Stimulated activated CD4-positive, alpha-beta T cell treated with anti-CD3 and anti-CD28 coated beads, Interleukin-1b, Interleukin-23, amount 100 ng/mL, for 48 hours (primary cell): ENCODE results near the gene LCN2.

ENCODE experiments used
- DNase-seq: peaks from one replicate; pipeline ENCODE4 v3.0.0-alpha.2; 2020

Gene LCN2

DNA sequence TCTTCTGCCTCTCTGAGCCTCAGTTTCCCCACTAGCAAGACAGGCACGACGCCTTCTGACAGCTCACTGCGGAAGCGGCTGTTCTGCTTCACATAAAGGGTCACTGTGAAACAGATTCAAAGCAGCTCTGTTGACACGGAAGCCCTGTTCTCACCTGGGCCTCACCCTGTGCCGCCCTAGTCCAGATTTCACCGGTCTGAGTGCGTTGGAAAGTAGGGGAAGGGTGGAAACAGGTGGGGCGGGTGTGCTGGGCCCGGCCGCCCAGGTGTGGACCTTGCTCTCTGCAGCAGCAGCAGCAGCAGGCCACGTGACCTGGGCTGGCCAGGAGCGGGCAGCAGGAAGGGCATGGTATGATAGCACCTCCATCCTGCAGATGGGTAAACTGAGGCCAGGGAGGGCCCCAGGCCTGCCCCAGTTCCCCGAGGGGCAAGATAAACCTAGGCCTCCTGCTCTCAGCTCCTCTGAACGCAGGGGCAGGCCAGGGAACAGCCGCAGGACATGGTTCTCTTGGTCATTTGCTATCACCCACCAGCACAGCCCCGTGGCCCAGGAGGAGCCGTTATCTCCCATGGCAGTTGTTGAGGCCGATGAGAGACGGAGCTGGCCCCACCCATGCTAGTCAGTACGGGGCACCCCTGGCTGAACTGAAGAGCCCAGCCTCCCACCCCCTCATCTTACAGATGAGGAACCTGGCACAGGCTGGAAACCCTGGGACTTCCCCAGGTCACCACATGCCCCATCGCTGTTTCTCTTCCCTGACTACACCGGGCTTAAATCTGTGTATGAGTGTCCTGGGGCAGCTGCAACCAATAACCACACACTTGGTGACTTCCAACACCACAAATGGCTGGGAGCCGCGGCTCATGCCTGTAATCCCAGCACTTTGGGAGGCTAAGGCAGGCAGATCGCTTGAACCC, 33.8 kb upstream of the LCN2 start:
- no peak for DNase-seq

DNA sequence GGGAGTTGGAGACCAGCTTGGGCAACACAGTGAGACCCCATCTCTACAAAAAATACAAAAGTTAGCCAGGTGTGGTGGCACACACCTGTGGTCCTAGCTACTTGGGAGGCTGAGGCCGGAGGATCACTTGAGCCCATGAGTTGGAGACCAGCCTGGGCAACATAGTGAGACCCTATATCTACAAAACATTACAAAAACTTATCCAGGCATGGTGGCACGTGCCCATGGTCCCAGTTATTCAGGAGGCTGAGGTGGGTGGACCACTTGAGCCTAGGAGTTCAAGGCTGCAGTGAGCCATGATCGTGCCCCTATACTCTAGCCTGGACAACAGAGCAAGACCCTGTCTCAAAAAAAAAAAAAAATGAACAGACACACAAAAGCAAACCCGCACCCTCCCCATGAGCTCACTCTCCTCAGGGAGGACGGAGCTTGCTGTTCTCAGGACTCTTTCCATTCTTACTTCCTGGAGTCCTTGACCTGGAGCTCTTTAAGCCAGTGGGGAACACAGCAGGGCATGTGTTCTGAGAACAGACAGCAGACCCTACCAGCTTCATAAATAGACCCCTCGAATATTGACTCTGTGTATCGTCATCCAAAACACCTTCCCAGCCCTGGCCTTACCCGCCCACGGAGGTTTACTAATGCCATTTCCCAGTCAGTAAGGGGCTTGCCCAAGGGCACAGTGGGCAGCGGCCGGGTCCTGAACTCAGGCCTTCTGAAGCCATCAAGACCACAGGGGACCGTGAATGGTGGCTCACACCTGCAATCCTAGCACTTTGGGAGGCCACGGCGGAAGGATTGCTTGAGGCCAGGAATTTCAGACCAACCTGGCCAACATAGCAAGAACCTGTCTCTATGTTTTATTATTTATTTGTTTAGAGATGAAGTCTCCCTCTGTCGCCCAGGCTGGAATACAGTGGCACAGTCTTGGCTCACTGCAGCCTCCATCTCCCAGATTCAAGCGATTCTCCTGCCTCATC, 32.9 kb upstream of the LCN2 start:
- DNase-seq = no peak

GRCh38 chr9:128117613-128118471, 31.4 kb upstream of the LCN2 start:
- peak; percentile 94 for DNase-seq

DNA sequence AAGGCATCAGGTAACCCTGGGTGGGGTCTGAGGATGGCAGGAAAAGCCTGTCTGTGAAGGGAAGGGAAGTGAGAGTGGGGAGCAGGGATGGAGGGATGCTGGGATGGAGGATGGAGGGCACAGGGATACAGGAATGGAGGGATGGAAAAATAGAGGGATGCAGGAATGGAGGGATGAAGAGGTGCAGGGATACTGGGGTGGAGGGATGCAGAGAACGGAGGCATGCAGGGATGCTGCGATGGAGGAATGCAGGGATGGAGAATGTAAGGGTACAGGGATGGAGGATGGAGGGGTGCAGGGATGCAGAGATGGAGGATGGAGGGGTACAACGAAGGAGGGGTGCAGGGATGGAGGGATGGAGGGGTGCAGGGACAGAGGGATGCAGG, 30.8 kb upstream of the LCN2 start:
- DNase-seq = no peak

- DNase-seq = no peak
Measured at GRCh38 chr9:128118971-128119665, 30.1 kb upstream of the LCN2 start.

DNA sequence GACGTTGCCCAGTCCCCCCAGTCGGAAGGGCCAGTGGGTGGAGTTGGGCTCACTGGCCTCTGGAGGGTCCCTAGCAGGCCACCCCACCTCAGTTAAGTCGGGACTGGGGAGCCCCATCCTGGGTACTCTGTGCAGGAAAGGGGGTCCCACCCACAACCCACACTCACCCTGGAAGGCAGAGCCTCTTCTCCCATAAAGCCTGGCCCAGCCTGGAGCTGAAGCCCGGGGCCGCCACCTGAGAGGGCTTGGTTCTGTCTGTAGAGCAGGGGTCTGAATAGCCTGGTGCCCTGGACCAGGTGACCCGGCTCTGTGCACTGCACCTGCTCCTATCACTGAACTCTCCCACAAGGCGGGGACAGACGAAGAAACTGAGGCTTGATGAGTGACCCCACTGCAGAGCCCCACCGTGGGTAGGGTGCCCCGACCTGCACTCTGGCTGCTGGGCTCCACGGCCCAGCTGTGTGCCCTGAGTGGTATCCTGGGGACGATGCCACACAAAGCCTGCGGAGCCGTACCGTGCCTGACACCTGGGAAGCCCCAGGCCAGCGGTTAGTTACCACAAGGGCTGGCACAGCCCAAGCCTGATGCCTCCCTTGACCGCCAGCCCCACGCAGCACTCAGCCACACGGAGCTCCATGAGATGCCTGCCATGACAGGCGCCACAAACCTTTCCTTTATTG, 29.1 kb upstream of the LCN2 start:
- DNase-seq = no peak

- DNase-seq = no peak
Measured at GRCh38 chr9:128120741-128121465, 28.4 kb upstream of the LCN2 start.

DNA sequence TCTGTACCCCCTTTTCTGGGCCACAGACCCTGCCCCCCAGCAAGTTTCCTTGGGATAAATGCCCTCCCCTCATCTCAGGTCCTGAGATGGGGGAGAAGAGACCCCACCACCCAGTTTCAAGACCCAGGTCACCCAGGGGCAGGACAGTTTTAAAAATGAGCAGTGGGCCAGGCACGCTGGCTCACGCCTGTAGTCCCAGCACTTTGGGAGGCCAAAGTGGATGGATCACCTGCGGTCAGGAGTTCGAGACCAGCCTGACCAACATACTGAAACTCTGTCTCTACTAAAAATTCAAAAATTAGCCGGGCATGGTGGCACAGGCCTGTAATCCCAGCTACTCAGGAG, 27.8 kb upstream of the LCN2 start:
- DNase-seq = no peak

DNA sequence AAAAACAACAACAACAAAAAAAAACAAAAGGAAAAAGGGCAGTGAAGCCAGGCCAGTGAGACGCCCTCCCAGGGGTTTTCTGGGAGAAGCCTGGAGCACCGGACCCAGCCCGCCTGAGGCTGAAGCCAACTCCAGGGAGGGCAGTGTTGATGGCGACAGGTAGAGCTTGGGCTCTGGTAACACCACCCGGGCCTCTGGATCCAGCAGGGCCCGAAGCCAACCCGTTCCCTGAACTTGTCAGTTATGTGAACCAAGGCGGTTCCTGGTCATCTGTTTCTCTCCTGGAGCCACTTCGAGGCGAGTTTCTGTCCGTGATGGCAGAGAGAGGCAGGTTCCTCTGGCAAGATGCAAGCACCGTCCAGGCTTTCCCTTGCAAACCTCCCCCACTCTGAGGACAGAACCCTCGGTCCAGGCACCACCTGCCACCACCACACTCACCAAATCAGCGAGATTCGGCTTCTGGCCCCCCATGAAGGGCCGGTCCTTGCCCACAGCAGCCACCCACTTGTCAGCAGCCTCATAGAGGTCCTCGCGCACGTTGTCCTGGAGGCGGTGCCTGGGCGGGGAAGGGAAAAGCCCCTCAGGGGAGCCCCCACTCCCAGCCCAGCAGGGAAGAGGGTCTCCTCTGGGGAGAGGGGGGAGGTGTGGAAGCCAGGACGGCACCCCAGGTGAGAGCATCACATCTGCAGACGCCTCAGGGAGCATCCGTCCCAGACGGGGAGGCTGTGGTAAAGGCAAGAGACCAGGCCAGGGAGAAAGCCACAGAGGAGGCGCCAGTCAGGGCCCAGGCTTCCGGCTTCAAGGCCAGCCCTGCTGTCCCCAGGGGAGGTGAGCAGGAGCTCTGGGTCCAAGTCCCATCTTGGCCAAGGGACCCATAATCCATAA, 27.1 kb upstream of the LCN2 start:
- DNase-seq = no peak

- DNase-seq = no peak
Measured at GRCh38 chr9:128122809-128123175, 26.5 kb upstream of the LCN2 start.

DNA sequence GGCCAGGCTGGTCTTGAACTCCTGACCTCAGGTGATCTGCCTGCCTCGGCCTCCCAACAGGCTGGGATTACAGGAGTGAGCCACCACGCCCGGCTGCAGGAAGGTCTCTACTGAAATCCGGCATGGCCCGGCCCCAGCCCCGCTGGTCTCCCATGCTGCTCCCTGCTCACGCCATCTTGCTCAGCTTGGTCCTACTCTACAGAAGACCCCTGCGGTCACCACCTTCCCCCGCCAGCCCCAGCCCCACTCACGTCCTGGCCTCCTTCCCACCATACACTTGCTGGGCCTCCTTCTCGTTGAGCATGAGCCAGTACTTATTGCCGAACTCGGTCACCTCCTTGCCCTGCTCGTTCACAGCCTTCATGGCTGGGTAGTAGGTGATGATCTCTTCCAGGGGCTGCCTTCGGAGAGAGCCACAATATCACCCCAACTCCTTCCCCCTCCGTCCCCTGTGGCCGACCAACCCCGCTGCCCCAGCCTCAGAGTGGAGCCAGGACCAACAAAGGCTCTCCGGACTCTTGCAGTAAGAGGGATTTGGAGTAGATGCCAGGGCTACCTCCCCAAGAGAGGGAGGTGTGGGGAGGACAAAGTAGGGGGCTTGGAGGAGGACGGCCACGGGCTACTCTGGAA, 25.7 kb upstream of the LCN2 start:
- no peak for DNase-seq

DNA sequence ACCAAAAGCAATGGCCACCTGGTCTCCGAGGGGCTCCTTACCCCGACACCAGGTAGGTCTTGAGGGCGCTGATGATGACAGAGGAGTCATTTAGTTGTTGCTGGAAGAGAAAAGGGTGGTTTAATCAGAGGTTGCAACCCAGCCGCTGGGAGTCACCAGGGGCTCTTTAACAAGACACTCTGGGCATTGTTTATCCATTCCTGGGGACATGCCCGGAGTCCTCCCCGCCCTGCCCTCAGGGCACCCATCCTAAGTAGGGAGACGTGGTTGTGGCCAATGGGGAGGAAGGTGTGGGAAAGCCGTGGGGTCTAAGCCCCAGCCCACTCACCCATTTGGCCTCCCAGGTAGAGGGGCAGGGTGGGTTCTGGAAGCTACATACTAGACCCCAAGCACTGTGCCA, 24.8 kb upstream of the LCN2 start:
- DNase-seq = no peak

- peak; percentile 40 for DNase-seq
Measured at GRCh38 chr9:128124873-128125579, 24.2 kb upstream of the LCN2 start.

- DNase-seq = no peak
Measured at GRCh38 chr9:128125580-128126354, 23.5 kb upstream of the LCN2 start.

- peak; percentile 75 for DNase-seq
Measured at GRCh38 chr9:128127568-128127989, 21.7 kb upstream of the LCN2 start, which contains the start of gene PTGES2. Gene PTGES2, minus strand, starts transcription at chr9:128127729. Its CDS starts 12 bp downstream, at chr9:128127717.

DNA sequence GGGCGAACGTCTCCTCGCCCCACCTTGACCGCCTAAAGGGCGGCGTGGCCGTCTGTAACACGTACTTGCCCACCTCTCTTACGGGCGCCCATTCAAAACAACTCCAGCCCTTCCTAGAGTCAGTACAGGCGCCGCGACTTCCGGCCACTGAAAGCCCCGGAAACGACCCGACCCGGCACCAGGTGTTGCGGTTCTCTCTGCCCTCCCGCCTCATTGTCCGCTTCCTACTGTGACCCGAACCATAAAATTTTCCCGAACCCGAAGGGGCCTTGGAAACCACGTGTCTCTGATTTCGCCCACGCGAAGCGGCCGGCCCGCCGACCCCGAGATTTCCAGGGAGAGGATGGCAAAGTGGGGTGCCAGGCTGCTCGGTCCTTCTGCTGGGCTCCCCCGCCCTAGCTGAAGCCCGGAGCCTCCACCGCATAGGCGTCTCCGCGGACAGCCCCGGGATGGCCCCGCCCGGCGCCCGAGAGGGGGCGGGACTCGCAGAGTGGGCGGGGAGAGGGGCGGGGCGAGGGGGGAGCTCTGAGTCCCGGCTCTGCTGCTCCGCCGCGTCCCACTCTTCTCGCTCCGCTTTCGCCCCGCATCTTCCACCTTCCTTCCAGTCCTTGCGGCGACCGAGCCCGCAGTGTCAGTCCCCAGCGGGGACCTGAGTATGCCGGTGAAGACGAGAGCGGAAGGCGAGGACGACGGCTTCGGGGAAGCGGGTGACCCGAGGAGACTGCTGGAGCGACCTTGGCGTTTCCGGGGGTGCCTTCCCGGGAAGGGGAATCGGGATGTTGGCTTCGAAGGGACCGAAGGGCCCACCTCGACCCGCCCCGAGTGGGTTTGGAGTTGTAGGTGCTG, 21.0 kb upstream of the LCN2 start:
- DNase-seq = peak; percentile 84
